ENCODE measurements around the gene ATP2B3.
A peak's percentile ranks its signal among the peaks of the same experiment; 100 is the strongest.

ATP2B3 gene

GRCh38 chrX:153568451-153569011 is 51.1 kb downstream of the ATP2B3 start:
- DNase-seq (ENCODE audit: low read depth in 2 of 2) = no peak

- no peak for DNase-seq (ENCODE audit: low read depth in 2 of 2)
Observed at GRCh38 chrX:153569475-153569874, 52.0 kb downstream of the ATP2B3 start.

GRCh38 chrX:153571534-153571908 is 54.1 kb downstream of the ATP2B3 start:
- no peak for DNase-seq (ENCODE audit: low read depth in 2 of 2)

GRCh38 chrX:153572601-153573000 is 55.2 kb downstream of the ATP2B3 start:
- DNase-seq (ENCODE audit: low read depth in 2 of 2) = no peak

- DNase-seq (ENCODE audit: low read depth in 2 of 2) = no peak
Observed at GRCh38 chrX:153573984-153574383, 56.5 kb downstream of the ATP2B3 start.

GRCh38 chrX:153576239-153576870 is 58.9 kb downstream of the ATP2B3 start:
- no peak for DNase-seq (ENCODE audit: low read depth in 2 of 2)

GRCh38 chrX:153576961-153577360 is 59.5 kb downstream of the ATP2B3 start:
- DNase-seq (ENCODE audit: low read depth in 2 of 2) = no peak

GRCh38 chrX:153578200-153578835 is 60.9 kb downstream of the ATP2B3 start:
- DNase-seq (ENCODE audit: low read depth in 2 of 2) = no peak

- DNase-seq (ENCODE audit: low read depth in 2 of 2) = no peak
Observed at GRCh38 chrX:153578889-153579288, 61.4 kb downstream of the ATP2B3 start.

- DNase-seq (ENCODE audit: low read depth in 2 of 2) = no peak
Observed at GRCh38 chrX:153580700-153581386, 63.4 kb downstream of the ATP2B3 start.

- DNase-seq (ENCODE audit: low read depth in 2 of 2) = peak; percentile 38 to 41
Observed at GRCh38 chrX:153582896-153583295, 65.5 kb downstream of the ATP2B3 start.

GRCh38 chrX:153583433-153583832 is 66.0 kb downstream of the ATP2B3 start:
- no peak for DNase-seq (ENCODE audit: low read depth in 2 of 2)

GRCh38 chrX:153585827-153586226 is 68.4 kb downstream of the ATP2B3 start:
- DNase-seq (ENCODE audit: low read depth in 2 of 2) = no peak

GRCh38 chrX:153587342-153587741 is 69.9 kb downstream of the ATP2B3 start:
- DNase-seq (ENCODE audit: low read depth in 2 of 2) = no peak

- DNase-seq (ENCODE audit: low read depth in 2 of 2) = no peak
Observed at GRCh38 chrX:153588021-153588781, 70.8 kb downstream of the ATP2B3 start.

GRCh38 chrX:153588782-153589446 is 71.5 kb downstream of the ATP2B3 start:
- DNase-seq (ENCODE audit: low read depth in 2 of 2) = no peak

- no peak for DNase-seq (ENCODE audit: low read depth in 2 of 2)
Observed at GRCh38 chrX:153590961-153591956, 73.8 kb downstream of the ATP2B3 start.

GRCh38 chrX:153592091-153592833 is 74.8 kb downstream of the ATP2B3 start:
- no peak for DNase-seq (ENCODE audit: low read depth in 2 of 2)

GRCh38 chrX:153592966-153593688 is 75.7 kb downstream of the ATP2B3 start:
- DNase-seq (ENCODE audit: low read depth in 2 of 2) = no peak

Data from stimulated activated CD8-positive, alpha-beta memory T cell treated with anti-CD3 and anti-CD28 coated beads, Interleukin-2, amount 100 ng/mL, for 48 hours (primary cell).